Mesodermal cell (in vitro differentiated cells): ENCODE results near the gene DIP2B.
"Not testable (repeated sequence)": the region's sequence is repeated elsewhere in the genome, so short reads cannot be mapped to it uniquely, and the experiment has no call there.

Experiments used
- H3K27ac ChIP-seq: 2 replicates; pipeline ENCODE4 v1.7.0; 2013; ENCODE audit warnings: mild to moderate bottlenecking, low read depth, low read length, moderate library complexity; ENCODE audit not compliant: severe bottlenecking
- H3K36me3 ChIP-seq: 2 replicates; pipeline ENCODE4 v1.7.1; 2013; ENCODE audit warnings: mild to moderate bottlenecking, low read length, moderate library complexity; ENCODE audit not compliant: control insufficient read depth, insufficient read depth
- H3K4me1 ChIP-seq: one replicate; pipeline ENCODE4 v1.7.1; 2013; ENCODE audit warnings: mild to moderate bottlenecking, low read length; ENCODE audit not compliant: insufficient read depth, control insufficient read depth, poor library complexity, severe bottlenecking
- H3K4me3 ChIP-seq: 2 replicates; pipeline ENCODE4 v1.7.0; 2013; ENCODE audit warnings: low read length, control low read depth, mild to moderate bottlenecking; ENCODE audit not compliant: insufficient read depth, poor library complexity, severe bottlenecking; ENCODE audit errors: extremely low read depth
- H3K9me3 ChIP-seq: 2 replicates; pipeline ENCODE4 v1.7.1; 2013; ENCODE audit warnings: mild to moderate bottlenecking, low read length, moderate library complexity; ENCODE audit not compliant: control insufficient read depth
- WGBS, 2 experiments: methylation state at CpG; one replicate each; pipeline ENCODE4 v1.1.5; 2013; ENCODE audit warnings: missing lambda C conversion rate in 2 of 2; ENCODE audit not compliant: insufficient coverage in 2 of 2; 5-methylcytosine and 5-hydroxymethylcytosine counted together

Gene DIP2B

GRCh38 chr12:50750366-50750765 lies 245.6 kb downstream of the DIP2B start:
- Histone ChIP-seq H3K4me3 (no peak overlapping the region), H3K36me3 (peaks cover 48% of the 10 kb centered on the region), H3K9me3 (no peaks in the 10 kb centered on the region), H3K4me1 (peaks cover 7% of the 10 kb centered on the region), H3K27ac (no peak overlapping the region)
- WGBS, 2 experiments, result 95% methylated on average over 4 of the region's 4 CpGs

GRCh38 chr12:50751948-50752721 lies 247.3 kb downstream of the DIP2B start:
- WGBS, 2 experiments, result 98 to 99% methylated on average over 5 to 6 of the region's 6 CpGs
- H3K4me1 ChIP-seq, result peaks cover 7% of the 10 kb centered on the region
- peak overlapping the region; percentile 33 for H3K27ac ChIP-seq
- H3K4me3 ChIP-seq, result no peak overlapping the region
- H3K36me3 ChIP-seq, result peaks cover 34% of the 10 kb centered on the region
- no peaks in the 10 kb centered on the region for H3K9me3 ChIP-seq

- Histone ChIP-seq H3K4me1 (no peaks in the 10 kb centered on the region), H3K9me3 (no peaks in the 10 kb centered on the region), H3K27ac (no peak overlapping the region), H3K36me3 (peaks cover 24% of the 10 kb centered on the region), H3K4me3 (no peak overlapping the region)
- 93 to 94% methylated on average over 3 to 5 of the region's 5 CpGs for WGBS, 2 experiments
Observed at GRCh38 chr12:50753232-50753769, 248.5 kb downstream of the DIP2B start.

- no peaks in the 10 kb centered on the region for H3K36me3 ChIP-seq
- H3K4me1 ChIP-seq, result peaks cover 6% of the 10 kb centered on the region
- WGBS, 2 experiments, result 1% methylated on average over 16 to 33 of the region's 51 CpGs
- peak within 1 kb of the TSS; percentile 90 for H3K4me3 ChIP-seq
- no peaks in the 10 kb centered on the region for H3K9me3 ChIP-seq
- peak within 1 kb of the TSS; percentile 99 for H3K27ac ChIP-seq
Observed at GRCh38 chr12:50763639-50764285, 259.0 kb downstream of the DIP2B start, which contains the start of gene ATF1. Gene ATF1 (plus strand): TSS chr12:50764101. CDS start chr12:50780146, 16,045 bp downstream.

DNA sequence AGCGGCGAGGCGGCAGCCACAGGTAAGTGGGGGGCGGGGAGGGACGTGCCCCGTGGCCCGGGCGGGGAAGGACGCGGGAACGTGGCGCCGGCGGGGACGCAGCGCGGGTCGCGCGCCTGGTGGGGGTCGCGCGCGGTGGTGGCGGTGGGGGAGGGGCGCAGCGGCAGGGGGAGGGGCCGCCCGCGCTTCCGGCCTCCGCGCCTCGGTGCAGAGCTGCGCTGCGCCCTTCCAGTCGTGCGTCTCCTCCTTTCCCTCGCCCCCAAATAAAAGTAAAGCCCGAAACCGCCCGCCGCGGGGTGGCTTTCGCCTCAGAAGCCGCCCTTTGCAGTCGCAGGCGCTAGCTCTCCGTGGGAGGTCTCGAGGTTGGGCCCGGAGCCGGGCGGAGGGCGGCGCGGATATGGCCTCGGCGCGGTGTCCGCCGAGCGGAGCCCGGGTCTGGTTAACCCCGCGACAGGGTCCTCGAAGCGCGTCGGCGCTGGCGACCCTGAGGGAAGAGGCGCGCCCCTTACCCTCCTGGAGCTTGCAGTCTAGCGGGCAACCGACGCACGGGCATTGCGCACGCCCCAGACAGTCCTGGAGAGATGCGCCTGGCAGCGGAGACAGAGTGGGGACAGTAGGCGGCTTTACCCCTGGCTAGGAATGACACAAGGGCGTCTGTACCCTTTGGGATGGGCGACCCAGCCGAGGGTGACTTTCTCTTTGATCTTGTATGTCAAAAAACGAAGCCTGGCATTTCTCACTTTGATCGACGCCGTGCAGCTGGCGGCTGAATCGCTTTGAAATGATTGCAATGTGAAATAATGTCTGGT lies 259.7 kb downstream of the DIP2B start:
- peak overlapping the region; percentile 99 for H3K27ac ChIP-seq
- 0 to 1% methylated on average over 45 to 52 of the region's 91 CpGs for WGBS, 2 experiments
- H3K36me3 ChIP-seq, result no peaks in the 10 kb centered on the region
- H3K4me1 ChIP-seq, result peaks cover 6% of the 10 kb centered on the region
- H3K4me3 ChIP-seq, result peak overlapping the region; percentile 90
- H3K9me3 ChIP-seq, result no peaks in the 10 kb centered on the region

DNA sequence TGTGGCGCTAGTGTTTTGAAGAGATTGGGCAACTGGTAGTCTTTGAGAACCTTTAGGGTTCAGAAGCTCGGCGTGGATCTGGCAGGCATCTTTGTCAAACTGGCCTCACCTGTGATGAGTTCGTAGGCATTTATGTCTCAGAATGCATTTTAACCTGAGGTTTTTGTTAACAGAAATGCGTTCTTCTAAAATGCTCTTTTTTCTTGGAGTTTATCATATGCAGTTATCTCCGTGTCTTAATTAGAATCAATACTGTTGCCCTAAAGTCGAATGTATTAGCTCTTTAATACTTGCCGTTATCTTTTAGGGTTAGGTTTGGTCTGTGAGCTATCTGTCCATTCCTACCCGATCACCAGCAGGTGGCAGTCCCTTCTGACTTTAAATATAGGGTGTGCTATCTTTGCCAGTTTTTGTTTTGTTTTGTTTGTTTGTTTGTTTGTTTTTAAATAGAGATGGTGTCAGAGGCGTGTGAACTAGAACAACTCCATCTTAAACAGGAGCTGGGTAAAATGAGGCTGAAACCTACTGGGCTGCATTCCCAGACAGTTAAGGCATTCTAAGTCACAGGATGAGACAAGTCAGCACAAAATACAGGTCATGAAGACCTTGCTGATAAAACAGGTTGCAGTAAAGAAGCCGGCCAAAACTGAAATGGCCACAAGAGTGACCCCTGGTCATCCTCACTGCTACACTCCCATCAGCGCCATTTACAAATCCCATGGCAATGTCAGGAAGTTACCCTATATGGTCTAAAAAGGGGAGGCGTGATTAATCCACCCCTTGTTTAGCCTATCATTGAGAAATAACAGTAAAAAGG lies 260.5 kb downstream of the DIP2B start:
- H3K9me3 ChIP-seq, result no peaks in the 10 kb centered on the region
- peaks cover 6% of the 10 kb centered on the region for H3K4me1 ChIP-seq
- peak overlapping the region; percentile 99 for H3K27ac ChIP-seq
- peak overlapping the region; percentile 90 for H3K4me3 ChIP-seq
- peaks cover 3% of the 10 kb centered on the region for H3K36me3 ChIP-seq
- 27 to 33% methylated on average over 6 to 7 of the region's 13 CpGs for WGBS, 2 experiments

GRCh38 chr12:50768391-50768790 lies 263.6 kb downstream of the DIP2B start:
- H3K4me1 ChIP-seq, result peaks cover 4% of the 10 kb centered on the region
- H3K4me3 ChIP-seq, result no peak overlapping the region
- no peaks in the 10 kb centered on the region for H3K9me3 ChIP-seq
- WGBS, 2 experiments, result 80 to 100% methylated on average over 1 of the region's 3 CpGs
- no peak overlapping the region for H3K27ac ChIP-seq
- H3K36me3 ChIP-seq, result peaks cover 26% of the 10 kb centered on the region

DNA sequence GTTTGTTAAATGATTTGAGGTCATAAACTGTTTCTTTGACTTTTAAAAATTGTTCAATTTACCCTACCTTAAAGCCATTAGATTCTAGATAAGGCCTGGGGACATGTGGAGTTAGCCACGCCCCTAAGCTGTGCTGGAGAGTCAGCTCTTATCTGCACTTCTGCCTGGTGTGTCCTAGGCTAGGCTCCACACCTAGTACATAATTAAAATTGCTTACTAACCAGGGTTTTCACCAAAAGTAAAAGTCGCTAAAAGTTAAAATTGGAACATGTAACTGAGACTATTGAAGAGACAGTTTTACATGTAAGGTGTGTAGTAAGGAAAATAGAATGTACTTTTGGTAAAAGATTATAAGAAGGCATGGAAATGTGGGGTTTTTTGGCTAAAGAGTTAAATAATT lies 264.0 kb downstream of the DIP2B start:
- 85 to 100% methylated on average over 1 to 2 of the region's 2 CpGs for WGBS, 2 experiments

GRCh38 chr12:50771409-50771808 lies 266.6 kb downstream of the DIP2B start:
- Histone ChIP-seq H3K27ac (no peak overlapping the region), H3K9me3 (no peaks in the 10 kb centered on the region), H3K4me1 (no peaks in the 10 kb centered on the region), H3K4me3 (no peak overlapping the region), H3K36me3 (peaks cover 28% of the 10 kb centered on the region)
- WGBS, 2 experiments, result 98 to 100% methylated on average over 3 to 5 of the region's 5 CpGs

More for the DNA sequence above, 264.0 kb downstream of the DIP2B start:
- not testable (repeated sequence) for H3K27ac ChIP-seq, H3K9me3 ChIP-seq, H3K4me1 ChIP-seq, H3K4me3 ChIP-seq
- H3K36me3 ChIP-seq, result peaks cover 26% of the 10 kb centered on the region

- Histone ChIP-seq H3K27ac (no peak overlapping the region), H3K36me3 (peaks cover 28% of the 10 kb centered on the region), H3K4me1 (no peaks in the 10 kb centered on the region), H3K9me3 (no peaks in the 10 kb centered on the region), H3K4me3 (no peak overlapping the region)
- 100% methylated on average over 3 to 4 of the region's 5 CpGs for WGBS, 2 experiments
Observed at GRCh38 chr12:50772470-50772869, 267.7 kb downstream of the DIP2B start.
